ES-I3 (cell line): ENCODE data around the gene OR2AT4.

Experiments used
- H3K36me3 ChIP-seq: 2 replicates; pipeline ENCODE4 v1.6.1; 2013; ENCODE audit warnings: mild to moderate bottlenecking, low read length, control low read depth, moderate library complexity; ENCODE audit not compliant: insufficient read depth
- H3K4me1 ChIP-seq: 2 replicates; pipeline ENCODE4 v1.6.1; 2013; ENCODE audit warnings: mild to moderate bottlenecking, control low read depth, low read length; ENCODE audit not compliant: insufficient read depth
- H3K9ac ChIP-seq: 2 replicates; pipeline ENCODE4 v1.6.1; 2013; ENCODE audit warnings: low read depth, mild to moderate bottlenecking, low read length, moderate library complexity
- H3K9me3 ChIP-seq: 2 replicates; pipeline ENCODE4 v1.6.1; 2013; ENCODE audit warnings: mild to moderate bottlenecking, low read length, moderate library complexity; ENCODE audit not compliant: control insufficient read depth, insufficient read depth

Gene OR2AT4

GRCh38 chr11:75041263-75041662 lies 55.4 kb downstream of the OR2AT4 start:
- Histone ChIP-seq H3K4me1 (peaks cover 1% of the 10 kb centered on the region; the same call in 1 of the 2 replicates), H3K9me3 (no peaks in the 10 kb centered on the region; the same call in 1 of the 2 replicates), H3K9ac (no peak overlapping the region), H3K36me3 (no peaks in the 10 kb centered on the region)

- H3K9ac ChIP-seq, result no peak overlapping the region
- H3K9me3 ChIP-seq, result no peaks in the 10 kb centered on the region; the same call in 1 of the 2 replicates
- no peaks in the 10 kb centered on the region for H3K36me3 ChIP-seq
- H3K4me1 ChIP-seq, result peaks cover 3% of the 10 kb centered on the region; the same call in 1 of the 2 replicates
Observed at GRCh38 chr11:75040167-75040770, 56.4 kb downstream of the OR2AT4 start.

DNA sequence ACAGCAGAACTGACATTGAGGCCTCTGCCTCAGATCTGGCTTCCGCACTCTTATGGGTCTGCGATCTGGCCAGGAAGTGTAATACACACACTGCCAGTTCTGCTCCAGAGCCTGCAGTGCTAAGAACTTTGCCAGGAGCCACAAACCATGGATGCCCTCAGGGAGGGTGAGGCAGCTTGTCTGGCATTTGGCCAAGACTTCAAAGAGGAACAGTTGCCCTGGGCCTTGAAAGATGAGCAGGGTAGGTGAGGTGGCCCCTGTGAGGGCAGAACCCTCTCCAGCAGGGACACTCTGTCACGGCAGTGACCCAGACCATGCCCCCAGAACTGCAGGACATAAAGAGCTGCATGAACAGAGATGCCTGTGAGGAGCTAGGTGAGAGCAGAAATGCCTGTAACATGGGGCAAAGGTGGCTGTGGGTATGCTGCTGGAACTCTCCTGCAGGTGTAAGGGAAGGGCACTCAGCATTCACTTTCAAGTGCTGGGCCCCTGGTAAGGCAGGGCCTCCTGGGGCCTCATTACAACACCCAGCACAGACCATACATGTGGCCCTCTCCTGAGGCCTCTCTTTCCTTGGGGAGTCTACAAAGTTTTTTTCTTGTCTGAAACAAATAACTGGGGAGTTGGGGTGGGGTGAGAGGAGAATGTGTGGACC lies 60.6 kb downstream of the OR2AT4 start:
- H3K9ac ChIP-seq, result no peak overlapping the region

DNA sequence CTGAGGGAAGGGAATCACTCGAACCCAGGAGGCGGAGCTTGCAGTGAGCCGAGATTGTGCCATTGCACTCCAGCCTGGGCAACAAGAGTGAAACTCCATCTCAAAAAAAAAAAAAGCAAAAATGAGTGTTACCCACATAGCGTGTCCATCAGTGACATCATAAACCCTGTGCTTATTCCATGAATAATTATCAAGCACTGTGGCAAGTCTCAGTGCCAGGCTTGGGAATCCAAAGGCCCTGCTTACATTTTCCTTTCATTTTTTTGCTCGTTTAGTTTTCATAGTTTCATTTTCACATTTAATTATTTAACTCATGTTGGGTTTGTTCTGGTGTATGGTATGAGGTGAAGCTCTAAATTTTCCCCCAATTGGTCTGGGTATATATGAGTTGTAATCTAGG lies 61.4 kb downstream of the OR2AT4 start:
- H3K36me3 ChIP-seq, result no peaks in the 10 kb centered on the region
- no peak overlapping the region for H3K9ac ChIP-seq
- no peaks in the 10 kb centered on the region; the same call in 1 of the 2 replicates for H3K9me3 ChIP-seq
- H3K4me1 ChIP-seq, result peaks cover 3% of the 10 kb centered on the region; the same call in 1 of the 2 replicates

More for the DNA sequence above, 60.6 kb downstream of the OR2AT4 start:
- peaks cover 3% of the 10 kb centered on the region; the same call in 1 of the 2 replicates for H3K4me1 ChIP-seq
- no peaks in the 10 kb centered on the region for H3K36me3 ChIP-seq
- H3K9me3 ChIP-seq, result no peaks in the 10 kb centered on the region; the same call in 1 of the 2 replicates

GRCh38 chr11:75033916-75034315 lies 62.8 kb downstream of the OR2AT4 start:
- Histone ChIP-seq H3K9ac (no peak overlapping the region), H3K36me3 (no peaks in the 10 kb centered on the region)

DNA sequence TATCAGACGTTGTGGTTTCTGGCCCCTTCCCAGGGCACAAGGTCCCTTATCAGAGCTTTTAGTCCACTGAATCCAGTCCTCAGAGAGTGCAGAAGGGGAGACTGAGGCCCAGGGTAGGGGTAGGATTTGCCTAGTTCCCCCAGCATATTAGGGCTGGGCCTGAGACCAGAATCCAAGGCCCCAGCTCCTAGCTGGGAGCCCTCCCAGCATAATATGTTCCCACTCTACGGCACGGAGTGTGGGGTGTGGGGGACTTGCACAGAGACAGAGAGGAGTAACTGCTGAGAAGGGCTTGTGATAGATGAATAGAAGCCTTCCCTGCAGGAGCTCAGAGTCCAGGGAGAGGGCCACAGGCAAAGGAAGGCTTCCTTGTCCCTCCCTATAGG lies 64.1 kb downstream of the OR2AT4 start:
- Histone ChIP-seq H3K9ac (no peak overlapping the region), H3K36me3 (no peaks in the 10 kb centered on the region), H3K4me1 (peaks cover 3% of the 10 kb centered on the region; the same call in 1 of the 2 replicates), H3K9me3 (no peaks in the 10 kb centered on the region)

More at GRCh38 chr11:75033916-75034315, 62.8 kb downstream of the OR2AT4 start:
- Histone ChIP-seq H3K9me3 (no peaks in the 10 kb centered on the region), H3K4me1 (peaks cover 3% of the 10 kb centered on the region; the same call in 1 of the 2 replicates)

GRCh38 chr11:75031771-75032549 lies 64.7 kb downstream of the OR2AT4 start:
- Histone ChIP-seq H3K36me3 (no peaks in the 10 kb centered on the region), H3K4me1 (peaks cover 3% of the 10 kb centered on the region; the same call in 1 of the 2 replicates), H3K9me3 (no peaks in the 10 kb centered on the region), H3K9ac (no peak overlapping the region)
